ENCODE data around the gene SDC4.

The SDC4 gene

DNA sequence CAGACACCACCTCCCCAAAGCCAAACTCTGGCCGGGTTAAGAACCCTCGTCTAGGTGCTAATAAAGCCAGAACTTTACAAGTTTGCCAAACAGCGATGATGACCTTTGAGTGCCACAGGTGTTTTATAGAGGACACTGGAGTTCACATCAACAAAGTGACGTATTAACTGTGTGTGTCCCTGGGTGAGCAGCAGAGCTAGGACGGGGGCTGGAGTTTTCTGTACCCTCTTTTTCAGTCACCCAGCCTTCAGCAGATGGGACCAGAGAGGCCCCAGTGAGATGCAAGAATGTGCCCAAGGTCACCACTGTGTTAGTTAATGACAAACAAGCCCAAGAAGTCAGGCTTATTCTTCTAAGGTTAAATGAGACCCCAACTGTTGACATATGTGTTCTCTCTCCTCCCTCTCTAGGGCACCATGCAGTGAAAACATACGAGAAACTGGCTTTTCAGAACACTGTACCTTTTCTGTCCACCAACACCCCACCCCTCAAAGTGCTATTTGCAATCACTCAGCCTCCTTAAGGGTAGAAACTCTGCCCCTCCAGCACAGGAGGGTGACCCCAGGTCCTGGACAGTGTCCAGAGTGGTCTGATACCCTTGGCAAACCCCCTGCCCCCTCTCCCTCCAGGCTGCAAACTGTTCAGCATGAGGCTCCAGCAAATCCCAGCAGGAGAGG, 5.2 kb downstream of the SDC4 start:
- DNase-seq = no peak

GRCh38 chr20:45341939-45342854, 6.0 kb downstream of the SDC4 start:
- no peak for DNase-seq

- DNase-seq = no peak
Observed at GRCh38 chr20:45341579-45341938, 6.7 kb downstream of the SDC4 start.

GRCh38 chr20:45340951-45341350, 7.3 kb downstream of the SDC4 start:
- DNase-seq = no peak

- no peak for DNase-seq
Observed at GRCh38 chr20:45340236-45340847, 7.9 kb downstream of the SDC4 start.

GRCh38 chr20:45339799-45340198, 8.4 kb downstream of the SDC4 start:
- no peak for DNase-seq

- DNase-seq = no peak
Observed at GRCh38 chr20:45339084-45339483, 9.1 kb downstream of the SDC4 start.

GRCh38 chr20:45338121-45339030, 9.8 kb downstream of the SDC4 start:
- no peak for DNase-seq

- DNase-seq = no peak
Observed at GRCh38 chr20:45337367-45338120, 10.7 kb downstream of the SDC4 start.

GRCh38 chr20:45336530-45337366, 11.5 kb downstream of the SDC4 start:
- DNase-seq = no peak

DNA sequence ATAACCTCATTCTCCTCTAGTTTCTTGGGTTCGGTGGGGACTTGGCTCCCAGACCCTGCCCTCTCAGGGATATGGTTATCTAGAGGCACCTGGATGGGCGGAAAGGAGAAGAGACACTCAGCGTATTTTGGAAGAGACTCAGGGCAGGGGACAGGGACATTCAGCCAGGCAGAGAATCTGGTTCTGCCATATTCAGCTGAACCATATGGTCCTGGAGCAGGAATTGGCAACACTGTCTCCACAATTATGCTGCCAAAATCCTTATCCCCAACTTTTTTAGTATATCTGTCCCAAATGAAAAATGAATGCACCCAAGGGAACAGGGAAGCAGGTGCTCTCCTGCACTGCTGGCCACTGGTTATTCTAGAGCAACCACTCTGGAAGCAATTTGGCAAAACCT, 17.7 kb downstream of the SDC4 start:
- DNase-seq = no peak

- no peak for DNase-seq
Observed at GRCh38 chr20:45329497-45330319, 18.5 kb downstream of the SDC4 start.

- no peak for DNase-seq
Observed at GRCh38 chr20:45328451-45328850, 19.8 kb downstream of the SDC4 start.

DNA sequence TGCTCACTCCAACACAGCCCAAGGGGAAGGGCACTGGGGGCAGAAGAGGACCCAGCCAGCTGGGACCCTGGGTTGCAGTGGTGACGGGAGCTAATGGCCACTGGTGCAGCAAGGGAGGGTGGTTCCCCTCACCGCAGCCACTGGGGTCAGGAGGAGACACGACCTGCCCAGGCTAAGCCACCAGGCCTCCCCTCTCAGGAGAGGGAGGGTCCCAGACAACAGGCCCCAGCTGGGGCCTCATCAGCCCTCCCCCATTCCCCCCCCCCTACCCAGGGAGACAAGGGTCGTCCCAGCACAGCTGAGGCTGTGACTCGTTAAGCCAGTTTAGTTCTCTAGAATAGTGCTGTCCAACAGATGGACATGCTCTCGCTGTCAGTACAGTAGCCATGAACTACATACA, 22.9 kb downstream of the SDC4 start:
- DNase-seq = no peak

DNA sequence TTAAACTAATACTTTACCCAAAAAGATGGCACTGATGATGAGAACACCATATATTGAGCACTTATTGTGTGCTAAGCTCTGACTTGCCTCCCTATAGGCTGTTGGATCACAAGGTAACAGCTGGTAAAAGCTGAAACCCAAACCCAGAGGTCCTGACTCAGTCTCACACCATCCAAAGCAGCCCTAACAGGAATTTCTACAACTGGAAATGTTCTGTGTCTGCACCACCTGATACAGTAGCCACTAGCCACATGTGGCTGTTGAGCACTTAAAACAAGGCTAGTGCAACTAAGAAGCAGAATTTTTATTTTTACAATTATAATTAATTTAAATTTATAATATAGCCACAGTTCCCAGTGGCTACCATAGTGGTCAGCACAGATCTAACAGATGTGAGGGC, 24.5 kb downstream of the SDC4 start:
- no peak for DNase-seq

- DNase-seq = no peak
Observed at GRCh38 chr20:45322952-45323383, 25.3 kb downstream of the SDC4 start.

DNA sequence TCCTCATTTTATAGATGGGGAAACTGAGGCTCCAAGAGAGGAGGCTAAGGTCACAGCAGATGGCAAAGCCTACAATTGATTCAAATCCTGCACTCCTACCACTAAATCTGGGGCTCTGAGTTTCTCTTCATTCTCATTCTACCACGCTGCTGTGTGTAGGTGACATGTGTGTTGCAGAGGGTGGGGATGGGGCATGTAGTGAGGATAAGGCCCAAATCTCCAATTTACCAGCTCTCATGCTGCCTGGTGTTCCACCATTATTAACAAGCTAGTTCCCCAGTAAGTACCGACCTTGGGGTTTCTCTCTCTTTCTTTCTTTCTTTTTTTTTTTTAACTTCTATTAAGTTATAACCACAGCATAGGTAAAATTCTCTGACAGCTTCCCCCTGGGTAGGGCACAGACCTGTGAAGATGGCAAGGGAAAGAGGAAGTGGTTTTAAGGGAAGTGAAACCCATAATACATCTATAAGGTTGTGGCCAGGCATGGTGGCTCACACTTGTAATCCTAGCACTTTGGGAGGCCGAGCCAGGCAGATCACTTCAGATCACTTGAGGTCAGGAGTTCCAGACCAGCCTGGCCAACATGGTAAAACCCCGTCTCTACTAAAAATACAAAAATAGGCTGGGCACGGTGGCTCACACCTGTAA, 27.2 kb downstream of the SDC4 start:
- DNase-seq = no peak

- no peak for DNase-seq
Observed at GRCh38 chr20:45318948-45319347, 29.3 kb downstream of the SDC4 start.

- no peak for DNase-seq
Observed at GRCh38 chr20:45318386-45318939, 29.8 kb downstream of the SDC4 start.

Measured in NCI-H1048 (cell line).